Measurements from ENCODE around the gene DRD2.

The DRD2 gene

DNA sequence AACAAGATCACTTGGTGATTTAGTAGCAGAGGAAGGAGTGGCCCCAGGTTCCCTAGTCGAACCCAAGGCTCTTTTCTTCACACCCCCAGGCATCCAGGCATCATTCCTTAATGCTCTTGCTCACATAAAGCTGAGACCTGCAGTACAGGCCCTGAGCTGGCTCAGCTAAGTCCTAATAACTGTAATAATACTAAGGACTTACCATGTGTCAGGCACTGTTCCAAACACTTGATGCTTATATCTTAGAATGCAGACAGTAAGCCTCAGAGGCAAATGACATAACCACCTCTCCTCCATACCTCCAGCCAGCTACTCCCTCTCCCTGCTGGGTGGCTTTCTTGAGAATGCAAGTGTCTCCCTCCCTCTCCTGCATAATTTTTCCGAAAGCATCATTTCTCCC is 54.4 kb downstream of the DRD2 start:
- no peak overlapping the region for H3K4me3 ChIP-seq (ENCODE audit: low read depth in 1 of 2, low read length in 2 of 2)
- no peak overlapping the region for H2AFZ ChIP-seq (ENCODE audit: low read depth, low read length)
- H3K79me2 ChIP-seq (ENCODE audit: insufficient read depth, low read length), result no peaks in the 10 kb centered on the region
- no peak overlapping the region for H3K4me2 ChIP-seq (ENCODE audit: insufficient read depth, low read length)
- no peaks in the 10 kb centered on the region for H3K27me3 ChIP-seq (ENCODE audit: insufficient read depth, low read length, poor library complexity)
- no peaks in the 10 kb centered on the region for H3K4me1 ChIP-seq (ENCODE audit: insufficient read depth, low read length)
- DNase-seq (no peak), ATAC-seq (ENCODE audit: insufficient read depth, low read depth) (no peak)
- no peak overlapping the region for H3K9ac ChIP-seq (ENCODE audit: low read depth, low read length)
- no peak for TF ChIP-seq EZH2 (IDR thresholded peaks at IDR 0.05; ENCODE audit: borderline replicate concordance, low read depth, low read length, severe bottlenecking)
- TF ChIP-seq, protein P1, sequence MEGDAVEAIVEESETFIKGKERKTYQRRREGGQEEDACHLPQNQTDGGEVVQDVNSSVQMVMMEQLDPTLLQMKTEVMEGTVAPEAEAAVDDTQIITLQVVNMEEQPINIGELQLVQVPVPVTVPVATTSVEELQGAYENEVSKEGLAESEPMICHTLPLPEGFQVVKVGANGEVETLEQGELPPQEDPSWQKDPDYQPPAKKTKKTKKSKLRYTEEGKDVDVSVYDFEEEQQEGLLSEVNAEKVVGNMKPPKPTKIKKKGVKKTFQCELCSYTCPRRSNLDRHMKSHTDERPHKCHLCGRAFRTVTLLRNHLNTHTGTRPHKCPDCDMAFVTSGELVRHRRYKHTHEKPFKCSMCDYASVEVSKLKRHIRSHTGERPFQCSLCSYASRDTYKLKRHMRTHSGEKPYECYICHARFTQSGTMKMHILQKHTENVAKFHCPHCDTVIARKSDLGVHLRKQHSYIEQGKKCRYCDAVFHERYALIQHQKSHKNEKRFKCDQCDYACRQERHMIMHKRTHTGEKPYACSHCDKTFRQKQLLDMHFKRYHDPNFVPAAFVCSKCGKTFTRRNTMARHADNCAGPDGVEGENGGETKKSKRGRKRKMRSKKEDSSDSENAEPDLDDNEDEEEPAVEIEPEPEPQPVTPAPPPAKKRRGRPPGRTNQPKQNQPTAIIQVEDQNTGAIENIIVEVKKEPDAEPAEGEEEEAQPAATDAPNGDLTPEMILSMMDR (IDR thresholded peaks at IDR 0.05; ENCODE audit: borderline replicate concordance, extremely low read depth, low read length, poor library complexity, severe bottlenecking), result no peak
- no peak overlapping the region for H3K27ac ChIP-seq (ENCODE audit: low read length)
- H3K9me3 ChIP-seq (ENCODE audit: insufficient read depth, low read length, severe bottlenecking), result no peaks in the 10 kb centered on the region
- no peaks in the 10 kb centered on the region for H3K36me3 ChIP-seq (ENCODE audit: insufficient read depth, low read length)
- no peaks in the 10 kb centered on the region for H4K20me1 ChIP-seq (ENCODE audit: insufficient read depth, low read length)

DNA sequence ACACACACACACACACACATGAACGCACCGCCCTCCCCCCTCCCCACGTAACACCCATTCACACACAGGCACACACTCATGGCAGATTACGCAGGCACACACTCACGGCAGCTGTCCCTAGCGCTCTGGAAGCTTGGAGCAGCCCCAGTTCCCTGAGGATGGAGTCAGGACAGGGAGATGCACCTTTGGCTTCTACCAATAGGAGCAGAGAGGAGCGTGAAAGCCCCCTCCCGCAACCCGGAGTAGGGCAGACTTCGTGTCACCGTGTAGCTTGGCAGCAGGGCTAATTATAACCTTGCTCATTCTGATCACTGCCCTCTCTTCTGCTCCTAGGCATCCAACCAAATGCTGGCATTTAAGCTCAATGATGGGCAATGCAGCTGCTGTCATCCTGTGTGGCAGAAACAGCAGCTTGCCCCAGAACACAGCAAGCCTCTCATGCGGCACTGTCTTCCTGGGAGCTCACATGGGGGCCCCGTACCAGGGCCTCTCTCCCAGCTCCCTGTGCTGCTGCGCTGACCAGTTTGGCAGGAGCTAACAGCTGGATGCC is 55.7 kb downstream of the DRD2 start:
- DNase-seq, result no peak

DNA sequence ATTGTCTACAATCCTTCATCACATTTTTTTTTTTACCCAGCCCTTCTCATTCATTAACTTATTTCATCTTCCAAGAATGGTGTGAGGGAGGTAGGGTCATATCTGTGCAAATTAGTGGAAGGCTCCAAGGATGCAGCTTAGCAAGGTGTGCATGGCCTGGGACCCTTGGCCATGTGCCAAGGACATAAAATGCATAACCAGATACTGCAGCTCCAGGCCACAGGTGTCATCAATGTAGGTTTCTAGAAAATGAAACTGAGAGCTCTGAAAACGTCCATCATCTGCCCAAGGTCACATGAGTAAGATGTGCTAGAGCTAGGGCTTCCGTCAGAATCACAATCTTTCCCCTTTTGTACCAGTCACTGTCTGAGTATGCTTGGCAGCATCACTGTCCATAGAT is 57.8 kb downstream of the DRD2 start:
- Histone ChIP-seq H3K4me3 (ENCODE audit: low read depth in 1 of 2, low read length in 2 of 2) (no peak overlapping the region), H3K4me2 (ENCODE audit: insufficient read depth, low read length) (no peak overlapping the region), H3K27me3 (ENCODE audit: insufficient read depth, low read length, poor library complexity) (no peaks in the 10 kb centered on the region), H3K79me2 (ENCODE audit: insufficient read depth, low read length) (no peaks in the 10 kb centered on the region), H4K20me1 (ENCODE audit: insufficient read depth, low read length) (no peaks in the 10 kb centered on the region), H3K9ac (ENCODE audit: low read depth, low read length) (no peak overlapping the region), H3K9me3 (ENCODE audit: insufficient read depth, low read length, severe bottlenecking) (no peaks in the 10 kb centered on the region), H3K27ac (ENCODE audit: low read length) (no peak overlapping the region), H3K4me1 (ENCODE audit: insufficient read depth, low read length) (no peaks in the 10 kb centered on the region), H3K36me3 (ENCODE audit: insufficient read depth, low read length) (no peaks in the 10 kb centered on the region), H2AFZ (ENCODE audit: low read depth, low read length) (no peak overlapping the region)
- no peak for ATAC-seq (ENCODE audit: insufficient read depth, low read depth)
- DNase-seq, result no peak
- no peak for TF ChIP-seq EZH2 (IDR thresholded peaks at IDR 0.05; ENCODE audit: borderline replicate concordance, low read depth, low read length, severe bottlenecking)
- TF ChIP-seq, protein P1 (IDR thresholded peaks at IDR 0.05; ENCODE audit: borderline replicate concordance, extremely low read depth, low read length, poor library complexity, severe bottlenecking), result no peak

More for the DNA sequence above, 55.7 kb downstream of the DRD2 start:
- no peak overlapping the region for H3K4me3 ChIP-seq (ENCODE audit: low read depth in 1 of 2, low read length in 2 of 2)
- H3K27ac ChIP-seq (ENCODE audit: low read length), result no peak overlapping the region
- H2AFZ ChIP-seq (ENCODE audit: low read depth, low read length), result no peak overlapping the region
- no peak for ATAC-seq (ENCODE audit: insufficient read depth, low read depth)
- no peak for TF ChIP-seq EZH2 (IDR thresholded peaks at IDR 0.05; ENCODE audit: borderline replicate concordance, low read depth, low read length, severe bottlenecking)
- TF ChIP-seq, protein P1 (IDR thresholded peaks at IDR 0.05; ENCODE audit: borderline replicate concordance, extremely low read depth, low read length, poor library complexity, severe bottlenecking), result no peak
- no peaks in the 10 kb centered on the region for H3K9me3 ChIP-seq (ENCODE audit: insufficient read depth, low read length, severe bottlenecking)
- H3K4me1 ChIP-seq (ENCODE audit: insufficient read depth, low read length), result no peaks in the 10 kb centered on the region
- no peaks in the 10 kb centered on the region for H3K36me3 ChIP-seq (ENCODE audit: insufficient read depth, low read length)
- no peak overlapping the region for H3K9ac ChIP-seq (ENCODE audit: low read depth, low read length)
- no peaks in the 10 kb centered on the region for H3K79me2 ChIP-seq (ENCODE audit: insufficient read depth, low read length)
- H4K20me1 ChIP-seq (ENCODE audit: insufficient read depth, low read length), result no peaks in the 10 kb centered on the region
- H3K27me3 ChIP-seq (ENCODE audit: insufficient read depth, low read length, poor library complexity), result no peaks in the 10 kb centered on the region
- no peak overlapping the region for H3K4me2 ChIP-seq (ENCODE audit: insufficient read depth, low read length)

DNA sequence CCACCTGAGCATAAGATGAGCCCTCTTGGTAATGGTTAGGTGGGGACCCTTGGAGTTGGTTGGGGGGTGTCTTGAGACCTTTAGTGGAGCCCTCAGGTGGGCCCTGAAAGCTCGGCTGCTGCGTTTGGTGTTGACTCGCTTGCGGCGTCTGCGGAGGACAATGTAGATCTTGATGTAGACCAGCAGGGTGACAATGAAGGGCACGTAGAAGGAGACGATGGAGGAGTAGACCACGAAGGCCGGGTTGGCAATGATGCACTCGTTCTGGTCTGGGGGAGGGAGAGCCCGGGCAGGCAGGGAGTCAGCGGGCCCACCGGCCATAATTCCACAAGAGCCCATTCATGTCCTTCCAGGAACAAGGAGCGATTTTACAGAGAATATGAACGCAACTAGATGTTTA is 59.9 kb downstream of the DRD2 start:
- H3K4me2 ChIP-seq (ENCODE audit: insufficient read depth, low read length), result no peak overlapping the region
- no peak overlapping the region for H3K9ac ChIP-seq (ENCODE audit: low read depth, low read length)
- H3K9me3 ChIP-seq (ENCODE audit: insufficient read depth, low read length, severe bottlenecking), result no peaks in the 10 kb centered on the region
- ATAC-seq (ENCODE audit: insufficient read depth, low read depth) (no peak), DNase-seq (no peak)
- H3K27me3 ChIP-seq (ENCODE audit: insufficient read depth, low read length, poor library complexity), result no peaks in the 10 kb centered on the region
- no peak for TF ChIP-seq EZH2 (IDR thresholded peaks at IDR 0.05; ENCODE audit: borderline replicate concordance, low read depth, low read length, severe bottlenecking)
- H3K27ac ChIP-seq (ENCODE audit: low read length), result no peak overlapping the region
- H3K4me1 ChIP-seq (ENCODE audit: insufficient read depth, low read length), result no peaks in the 10 kb centered on the region
- H3K79me2 ChIP-seq (ENCODE audit: insufficient read depth, low read length), result no peaks in the 10 kb centered on the region
- no peaks in the 10 kb centered on the region for H4K20me1 ChIP-seq (ENCODE audit: insufficient read depth, low read length)
- no peaks in the 10 kb centered on the region for H3K36me3 ChIP-seq (ENCODE audit: insufficient read depth, low read length)
- H2AFZ ChIP-seq (ENCODE audit: low read depth, low read length), result no peak overlapping the region
- H3K4me3 ChIP-seq (ENCODE audit: low read depth in 1 of 2, low read length in 2 of 2), result no peak overlapping the region

Data from DND-41 (cell line).